Non-pigmented ciliary epithelial cell (primary cell): Measurements from ENCODE around the gene ADGRG7.

Source experiments
- DNase-seq: peaks from one replicate; pipeline ENCODE4 v3.0.0-alpha.2; 2010; ENCODE audit warnings: low read depth

Gene ADGRG7

DNA sequence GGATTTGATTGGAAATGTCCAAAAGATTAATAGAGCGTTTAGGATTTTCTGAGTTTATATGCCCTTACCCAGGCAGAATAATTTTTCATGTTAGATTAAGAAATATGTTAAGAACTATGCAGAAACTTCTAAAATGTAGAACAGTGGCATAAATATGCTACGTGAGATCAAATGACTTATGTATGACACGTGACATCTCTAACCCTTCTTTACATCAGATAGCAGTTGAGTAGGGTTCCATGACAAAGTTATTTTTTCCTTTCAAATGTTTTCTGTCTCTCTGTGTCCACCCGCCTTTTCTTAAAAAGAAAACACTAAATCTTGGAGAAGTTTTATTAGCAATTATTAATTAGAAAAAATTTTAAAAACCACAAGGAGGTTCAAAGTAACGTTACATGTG, 91.3 kb downstream of the ADGRG7 start:
- no peak for DNase-seq

DNA sequence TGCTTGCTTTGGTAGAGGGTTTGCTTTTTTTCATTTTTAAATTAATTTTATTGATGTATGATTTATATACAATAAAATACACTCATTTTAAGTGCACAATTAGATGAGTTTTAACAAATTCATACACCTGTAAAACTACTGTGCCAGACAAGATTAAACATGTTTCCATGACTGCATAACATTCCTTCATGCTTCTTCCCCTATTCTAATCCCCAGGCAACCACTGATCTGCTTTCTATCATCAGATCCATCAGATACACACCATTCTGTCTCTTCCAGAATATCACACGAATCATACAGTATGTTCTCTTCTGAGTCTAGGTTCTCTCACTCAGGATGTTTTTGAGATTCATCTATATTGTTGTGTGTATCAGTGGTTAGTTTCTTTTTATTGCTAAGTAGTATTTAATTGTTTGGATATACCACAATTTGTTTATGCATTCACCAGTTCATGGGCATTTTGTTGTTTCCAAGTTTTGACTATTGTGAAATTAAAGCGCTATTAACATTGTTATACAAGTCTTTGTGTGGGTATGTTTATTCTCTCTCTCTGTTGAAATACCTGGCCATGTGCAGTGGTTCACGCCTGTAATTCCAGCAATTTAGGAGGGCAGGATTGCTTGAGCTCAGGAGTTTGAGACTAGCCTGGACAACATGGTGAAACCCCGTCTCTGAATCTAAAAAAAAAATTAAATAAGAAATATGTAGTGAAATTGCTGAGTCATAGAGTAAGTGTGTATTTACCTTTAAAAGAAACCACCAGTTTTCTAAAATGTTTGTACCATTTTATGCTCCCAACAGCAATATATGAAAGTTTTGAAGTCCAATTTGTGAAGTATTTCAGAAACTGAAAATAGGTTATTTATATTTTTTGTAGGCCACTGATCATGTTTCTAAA, 92.9 kb downstream of the ADGRG7 start:
- no peak for DNase-seq

DNA sequence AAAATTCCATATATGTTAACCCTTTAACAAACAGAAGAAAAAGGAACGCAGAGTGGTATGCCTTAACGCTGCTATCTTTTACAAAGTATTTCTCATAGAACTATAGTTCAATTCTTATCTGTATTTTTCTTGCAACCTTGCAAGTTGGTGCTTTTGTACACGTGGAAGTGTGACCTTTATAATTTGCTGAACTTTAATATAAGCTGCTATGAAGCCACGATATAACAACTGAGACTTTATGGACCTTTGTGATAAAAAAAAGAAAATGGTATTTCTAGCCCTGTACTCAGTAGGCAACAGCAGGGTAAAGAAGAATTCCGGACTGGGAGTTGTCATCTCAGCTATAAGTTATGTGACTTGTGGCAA, 93.6 kb downstream of the ADGRG7 start:
- no peak for DNase-seq

DNA sequence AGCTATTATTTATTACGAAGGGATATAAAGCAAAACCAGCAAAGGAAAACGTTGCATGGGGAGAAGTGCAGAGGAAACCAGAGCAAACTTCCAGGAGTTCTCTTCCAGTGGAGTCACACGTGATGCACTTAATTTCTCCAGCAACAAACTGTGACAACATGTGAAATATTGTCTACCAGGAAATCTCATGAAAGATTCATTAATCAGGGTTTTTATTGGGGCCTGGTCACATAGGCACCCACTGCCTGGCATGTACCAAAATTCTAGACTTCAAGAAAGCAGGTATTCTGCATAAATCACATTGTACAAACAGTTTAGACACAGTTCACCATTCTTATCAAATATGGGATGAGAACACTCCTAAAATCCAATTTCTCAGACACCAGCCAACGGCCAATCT, 94.5 kb downstream of the ADGRG7 start:
- no peak for DNase-seq

DNA sequence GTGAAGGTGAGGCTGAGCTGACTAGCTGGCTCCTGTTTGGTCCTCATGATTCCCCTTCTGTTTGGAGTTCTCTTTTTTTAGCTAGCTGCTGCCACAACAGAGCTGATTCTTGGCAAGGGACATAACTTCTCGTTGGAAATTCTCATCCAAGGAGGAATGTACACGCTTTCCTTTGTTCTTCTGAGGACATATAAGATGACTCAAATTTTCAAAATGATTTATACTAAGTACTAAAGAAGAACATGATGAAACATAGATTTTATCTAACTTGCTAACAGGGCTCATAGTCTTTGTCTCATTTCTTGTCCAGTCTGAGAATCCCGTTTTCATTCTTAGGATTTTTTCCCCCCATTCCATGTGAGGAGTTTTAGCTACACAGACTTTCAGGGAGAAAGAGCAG, 97.0 kb downstream of the ADGRG7 start:
- DNase-seq: no peak

GRCh38 chr3:100708644-100708988, 99.2 kb downstream of the ADGRG7 start:
- DNase-seq: no peak

DNA sequence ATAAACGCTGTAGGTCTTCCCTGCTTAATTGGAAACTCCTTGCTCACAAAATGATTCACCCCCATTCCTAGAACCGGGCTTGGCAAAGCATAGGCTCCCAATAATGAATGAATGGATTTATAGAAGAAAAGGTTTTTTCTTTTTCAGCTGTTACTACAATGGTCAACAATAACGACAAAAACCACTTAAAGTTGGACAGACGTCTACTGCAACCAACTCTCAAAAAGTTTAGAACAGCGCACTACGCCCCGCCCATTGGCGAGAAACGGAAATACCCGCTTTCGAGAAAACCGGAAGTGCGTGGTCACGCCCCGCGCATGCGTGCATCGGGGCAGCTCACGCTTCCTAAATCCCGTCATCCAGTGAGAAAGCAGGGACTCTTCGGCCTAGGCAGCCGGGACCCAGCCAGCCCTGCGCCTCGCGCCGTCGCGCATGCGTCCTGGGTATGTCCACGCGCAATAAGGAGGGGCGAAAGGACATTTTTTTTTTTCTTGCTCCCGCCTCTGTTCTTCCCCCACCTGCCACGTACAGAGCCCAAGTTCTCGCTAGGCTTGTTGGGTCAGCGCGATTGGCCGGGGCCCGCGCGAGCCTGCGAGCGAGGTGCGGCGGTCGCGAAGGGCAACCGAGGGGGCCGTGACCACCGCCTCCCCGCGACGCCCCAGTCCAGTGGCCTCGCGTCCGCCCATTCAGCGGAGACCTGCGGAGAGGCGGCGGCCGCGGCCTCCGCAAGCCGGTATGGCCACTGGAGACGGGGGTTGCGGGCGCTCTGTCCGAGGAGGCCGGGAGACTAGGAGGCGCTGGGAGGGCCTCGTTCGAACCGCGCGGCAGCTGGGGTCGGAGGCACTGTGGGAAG, 99.8 kb downstream of the ADGRG7 start, which contains the start of gene TFG:
TSS of gene TFG (plus strand) at position 506 of the 853 bp plus-strand sequence. CDS start 4,192 bp downstream, outside the sequence.
- peak; percentile 97 for DNase-seq

DNA sequence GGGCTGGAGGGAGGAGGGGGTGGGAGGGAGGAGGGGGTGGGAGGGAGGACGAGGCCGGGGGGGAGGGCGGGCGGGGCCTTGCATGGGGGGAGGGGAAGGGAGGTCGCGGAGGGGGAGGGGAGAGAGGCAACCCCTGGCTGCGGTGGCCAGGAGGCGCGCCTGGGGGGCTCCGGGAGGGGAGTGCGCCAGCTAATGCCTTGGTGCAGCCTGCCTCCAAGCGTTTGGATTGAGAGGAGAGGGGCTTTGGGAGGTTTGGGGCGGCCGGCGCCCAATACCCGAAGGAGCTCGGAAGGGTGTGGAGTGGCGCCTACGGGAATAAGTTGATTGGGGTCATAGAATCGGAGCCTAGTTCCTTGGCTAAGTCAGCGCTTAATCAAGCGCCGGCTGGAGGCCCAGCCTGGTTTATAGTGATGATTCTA, 100.5 kb downstream of the ADGRG7 start:
- DNase-seq: no peak

DNA sequence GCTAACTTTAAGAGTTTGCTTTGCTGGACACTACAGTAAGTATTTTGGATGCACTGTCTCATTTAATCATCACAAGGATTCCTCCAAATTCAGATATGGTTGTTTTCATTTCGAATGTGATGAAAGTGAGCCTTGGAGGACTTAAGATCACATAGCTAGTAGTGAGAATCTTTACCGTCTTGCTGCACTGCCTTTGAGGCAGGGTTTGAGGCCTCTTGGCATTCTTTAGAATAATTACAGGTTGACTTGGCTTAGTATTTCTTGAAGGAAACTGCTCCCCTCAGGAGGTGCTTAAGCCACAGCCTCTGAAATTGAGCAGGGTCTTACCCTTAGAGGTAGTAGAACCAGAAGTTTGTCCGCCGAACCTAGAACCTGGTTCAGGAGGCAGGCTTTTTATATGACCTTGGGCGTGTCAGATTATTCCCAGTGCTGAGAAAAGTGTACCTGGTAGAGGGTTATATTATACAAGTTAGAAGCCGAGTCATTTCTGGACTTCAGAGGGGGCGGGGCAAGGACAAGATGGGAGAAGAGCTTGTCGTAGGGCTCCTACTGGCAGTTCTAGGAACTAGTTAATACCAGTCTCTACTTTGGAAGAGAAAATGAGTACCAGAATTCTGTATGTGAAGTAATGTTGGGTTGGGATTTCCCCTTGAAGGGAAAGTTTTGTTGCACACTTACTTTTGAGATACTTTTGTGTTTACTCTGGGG, 101.0 kb downstream of the ADGRG7 start:
- peak; percentile 34 for DNase-seq

DNA sequence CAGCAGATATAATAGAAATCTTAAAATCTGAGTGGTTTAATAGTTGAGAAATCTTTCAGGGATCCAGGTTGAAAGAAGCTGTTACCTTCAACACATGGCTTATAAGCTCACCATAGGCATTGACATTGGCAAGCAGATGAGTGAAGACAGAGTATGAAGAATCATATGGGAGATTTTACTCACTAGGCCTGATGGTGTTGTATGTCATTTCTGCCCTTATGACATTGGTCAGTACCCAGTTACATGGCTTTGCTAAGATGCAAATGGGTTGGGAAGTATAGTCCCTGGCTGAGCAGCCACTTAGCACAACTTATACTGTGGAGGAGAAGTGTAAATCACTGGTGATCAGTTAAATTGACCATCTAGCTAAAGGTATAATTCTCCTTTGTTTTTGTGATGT, 105.8 kb downstream of the ADGRG7 start:
- DNase-seq: no peak

- no peak for DNase-seq
Observed at GRCh38 chr3:100717063-100717462, 107.7 kb downstream of the ADGRG7 start.

DNA sequence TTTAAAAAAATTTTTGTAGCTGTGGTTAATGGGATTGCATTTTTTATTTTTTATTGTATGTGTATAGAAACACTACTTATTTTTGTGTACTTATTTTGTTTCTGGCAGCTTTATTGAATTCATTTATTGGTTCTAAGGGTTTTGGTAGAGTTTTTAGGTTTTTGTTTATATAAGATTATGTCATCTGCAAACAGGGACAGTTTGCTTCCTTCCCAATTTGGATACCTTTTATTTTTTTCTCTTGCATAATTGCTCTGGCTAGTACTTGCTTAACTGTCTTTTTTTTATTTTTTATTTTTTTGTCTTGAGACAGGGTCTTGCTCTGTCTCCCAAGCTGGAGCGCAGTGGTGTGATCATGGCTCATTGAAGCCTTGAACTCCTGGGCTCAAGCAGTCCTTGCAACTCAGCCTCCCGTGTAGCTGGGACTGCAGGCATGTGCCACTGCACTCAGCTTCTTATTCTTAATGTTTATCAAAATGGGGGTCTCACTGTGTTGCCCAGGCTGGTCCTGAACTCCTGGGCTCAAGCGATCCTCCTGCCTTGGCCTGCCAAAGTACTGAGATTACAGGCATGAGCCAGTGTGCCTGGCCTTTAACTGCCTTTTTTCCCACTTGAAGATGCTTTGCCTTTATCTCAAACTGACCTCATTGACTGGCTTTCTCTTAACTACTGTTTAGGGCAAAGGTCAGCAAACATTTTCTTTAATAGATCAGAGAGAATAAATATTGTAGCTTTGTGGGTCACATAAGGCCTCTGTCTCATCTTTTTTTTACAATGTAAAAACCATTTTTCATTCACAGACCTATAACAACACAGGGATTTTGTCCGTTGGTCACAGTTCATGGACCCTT, 108.5 kb downstream of the ADGRG7 start:
- no peak for DNase-seq

GRCh38 chr3:100719136-100719535, 109.7 kb downstream of the ADGRG7 start:
- DNase-seq: no peak

- no peak for DNase-seq
Observed at GRCh38 chr3:100720426-100720825, 111.0 kb downstream of the ADGRG7 start.

DNA sequence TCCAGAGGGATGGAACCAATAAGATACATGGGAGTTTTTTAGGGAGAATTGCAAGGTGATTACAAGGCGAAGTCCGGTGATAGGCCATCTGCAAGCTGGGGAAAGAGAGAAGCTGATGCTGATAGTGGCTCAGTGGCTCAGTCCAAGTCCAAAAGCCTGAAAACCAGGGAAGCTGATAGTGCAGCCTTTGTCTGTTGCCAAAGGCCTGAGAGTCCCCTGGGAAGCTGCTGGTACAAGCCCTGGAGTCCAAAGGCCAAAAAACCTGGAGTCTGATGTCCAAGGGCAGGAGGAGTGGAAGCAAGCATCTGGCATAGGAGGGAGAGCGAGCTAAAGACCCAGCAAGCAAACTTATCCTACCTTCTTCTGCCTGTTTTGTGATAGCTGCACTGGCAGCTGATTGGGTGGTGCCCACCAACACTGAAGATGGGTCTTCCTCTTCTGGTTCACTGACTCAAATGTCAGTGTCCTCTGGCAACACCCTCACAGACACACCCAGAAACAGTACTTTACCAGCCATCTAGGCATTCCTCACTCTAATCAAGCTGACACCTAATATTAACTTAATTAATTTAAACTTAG, 116.6 kb downstream of the ADGRG7 start:
- no peak for DNase-seq

GRCh38 chr3:100726706-100727105, 117.3 kb downstream of the ADGRG7 start:
- DNase-seq: no peak

DNA sequence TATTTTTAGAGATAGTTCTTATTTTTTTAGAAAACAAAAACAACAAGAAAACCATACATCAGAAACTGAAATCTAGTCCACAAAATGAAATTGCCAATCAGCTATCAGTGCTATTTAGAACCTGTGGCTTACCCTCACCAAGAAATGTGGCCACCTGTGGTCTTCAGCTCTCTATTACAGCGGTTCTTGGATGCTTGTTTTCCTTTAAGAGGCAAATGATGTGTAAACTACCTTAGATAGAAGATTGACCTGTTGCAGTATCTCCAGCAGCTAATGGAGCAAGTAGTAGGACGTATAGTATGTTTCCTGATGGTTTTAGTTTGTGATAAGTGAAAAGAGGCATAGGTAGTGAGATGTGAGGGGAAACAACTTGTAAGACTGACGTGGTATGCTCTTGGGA, 121.1 kb downstream of the ADGRG7 start:
- no peak for DNase-seq

DNA sequence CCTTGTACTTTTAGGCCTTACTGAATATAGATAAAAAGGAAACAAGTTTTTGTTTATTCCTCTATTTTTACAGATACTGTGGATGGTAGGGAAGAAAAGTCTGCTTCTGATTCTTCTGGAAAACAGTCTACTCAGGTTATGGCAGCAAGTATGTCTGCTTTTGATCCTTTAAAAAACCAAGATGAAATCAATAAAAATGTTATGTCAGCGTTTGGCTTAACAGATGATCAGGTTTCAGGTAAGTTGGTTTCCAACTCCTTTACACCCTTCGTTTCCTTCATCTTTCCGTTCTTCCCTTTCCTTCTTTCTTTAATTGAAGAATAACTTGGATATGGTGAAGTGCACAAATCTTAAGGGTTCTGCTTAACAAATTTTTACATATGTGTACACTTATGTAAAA, 123.0 kb downstream of the ADGRG7 start:
- DNase-seq: no peak

DNA sequence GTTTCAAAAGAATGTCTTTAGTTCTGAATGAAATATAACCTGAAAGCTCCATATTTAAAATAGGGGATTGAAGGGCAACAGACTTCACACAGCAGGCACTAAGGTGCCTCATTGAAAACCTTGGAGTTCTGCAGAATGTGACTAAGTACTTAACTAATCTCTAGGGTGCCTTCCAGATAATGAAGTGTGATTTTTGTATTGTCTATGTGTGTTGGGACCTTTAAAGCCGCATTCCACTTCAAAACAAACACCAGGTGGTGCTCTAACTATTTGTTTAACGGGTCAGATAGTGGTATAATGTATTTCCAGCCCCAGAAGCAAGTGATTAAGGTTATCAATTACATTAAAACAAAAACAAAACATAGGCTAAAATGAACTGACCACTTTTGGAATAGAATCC, 127.9 kb downstream of the ADGRG7 start:
- no peak for DNase-seq

- no peak for DNase-seq
Observed at GRCh38 chr3:100740207-100740606, 130.8 kb downstream of the ADGRG7 start.

GRCh38 chr3:100743535-100743934, 134.1 kb downstream of the ADGRG7 start:
- no peak for DNase-seq
